HUDEP-2 (cell line): ENCODE results near the gene UBE2J2.

Experiments
- DNase-seq, 76 experiments: peaks; one replicate each; lab custom pipeline; 2025; ENCODE audit not compliant: unreplicated experiment in 76 of 76; lab: John Stamatoyannopoulos, UW

Gene UBE2J2

DNA sequence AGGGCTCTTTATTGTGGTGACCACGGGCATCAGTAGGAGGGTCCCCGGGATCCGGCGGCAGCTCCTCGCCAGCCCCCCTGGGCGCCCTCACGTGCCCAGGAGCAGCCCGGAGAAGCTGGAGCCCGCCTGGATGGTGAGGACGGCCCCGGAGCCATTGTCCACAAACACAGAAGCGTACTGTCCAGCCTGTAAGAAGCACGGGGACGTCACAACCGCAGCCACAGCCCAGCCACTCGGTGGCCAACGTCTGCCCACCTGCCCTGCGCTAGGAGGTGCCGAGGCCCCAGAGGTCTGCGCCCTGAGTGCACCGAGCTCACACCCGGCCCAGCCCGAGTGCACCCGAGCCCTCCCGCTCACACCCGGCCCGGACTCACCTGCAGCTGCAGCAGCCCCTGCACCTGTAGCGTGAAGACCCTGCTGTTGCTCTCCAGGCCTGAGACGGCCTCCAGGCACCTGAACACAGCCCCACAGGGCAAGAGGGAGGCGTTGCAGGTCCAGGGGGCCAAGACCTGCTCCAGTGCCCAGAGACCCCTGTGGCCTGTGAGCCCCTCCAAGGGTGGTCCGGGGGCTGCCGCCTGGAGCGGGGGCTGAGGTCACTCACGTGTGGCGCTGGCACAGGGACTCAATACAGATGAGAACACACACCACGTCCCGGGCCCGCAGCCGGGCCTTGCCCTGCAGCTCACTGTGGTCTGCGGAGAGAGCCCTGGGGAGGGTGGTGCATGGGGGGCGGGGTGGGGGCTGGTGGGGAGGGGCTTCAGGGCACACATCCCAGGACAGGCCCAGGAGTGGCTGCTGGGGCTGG, 31.0 kb downstream of the UBE2J2 start:
- no peak for DNase-seq

- no peak for DNase-seq
These were observed 31.9 kb downstream of the UBE2J2 start for GRCh38 chr1:1241588-1242219.

DNA sequence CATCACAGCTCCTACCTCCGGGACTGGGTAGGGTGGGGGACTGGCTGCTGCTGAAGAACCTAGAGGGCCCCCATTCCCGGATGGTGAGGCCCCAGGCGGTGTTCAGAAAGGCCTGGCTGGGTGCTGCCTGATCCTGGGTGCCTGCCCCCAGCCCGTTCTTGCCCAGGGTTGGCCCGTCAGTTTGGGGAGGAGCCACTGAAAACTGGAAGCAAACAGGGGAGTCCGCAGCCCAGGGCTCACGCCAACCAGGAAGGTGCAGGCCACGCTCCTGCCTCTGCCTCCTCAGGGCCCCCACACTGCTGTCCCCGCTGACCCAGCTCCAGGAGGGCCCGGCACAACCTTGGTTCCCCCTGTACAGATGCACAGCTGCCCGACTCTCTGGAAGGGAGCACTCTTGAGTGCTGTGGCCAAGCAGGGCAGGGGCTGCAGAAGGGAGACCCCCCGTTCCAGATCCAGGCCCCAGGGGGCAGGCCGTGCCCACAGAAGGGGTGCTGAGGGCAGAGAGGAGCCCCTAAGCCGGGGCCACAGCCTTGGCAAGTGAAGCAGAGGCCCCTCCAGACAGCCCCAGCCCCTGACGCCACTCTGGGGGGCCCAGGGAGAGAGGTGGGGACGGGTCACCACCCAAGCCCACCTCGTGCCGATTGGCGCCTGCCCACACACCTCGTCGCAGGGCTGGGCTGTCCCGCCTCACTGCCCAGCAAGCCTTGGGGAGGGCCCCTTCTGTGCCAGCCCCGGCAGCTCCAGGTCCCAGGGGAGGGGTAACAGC, 32.6 kb downstream of the UBE2J2 start:
- no peak for DNase-seq

DNA sequence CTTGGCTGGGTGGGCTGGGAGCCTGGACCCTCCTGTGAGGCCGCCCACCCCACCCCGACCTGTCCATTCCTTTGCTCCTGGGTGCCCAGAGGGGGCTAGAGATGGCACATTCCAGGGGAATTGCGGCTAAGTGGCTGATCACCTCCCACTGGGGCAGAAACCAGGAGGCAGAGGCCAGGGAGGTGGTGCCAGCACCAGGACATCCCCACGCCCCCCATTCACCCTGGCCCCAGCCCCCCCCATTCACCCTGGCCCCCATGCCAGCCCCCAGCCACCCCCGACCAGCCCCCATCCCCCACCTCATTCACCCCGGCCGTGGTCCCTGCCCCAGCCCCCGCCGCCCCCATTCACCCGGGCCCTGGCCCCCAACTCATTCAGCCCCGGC, 33.3 kb downstream of the UBE2J2 start:
- no peak for DNase-seq

GRCh38 chr1:1239614-1240347, 33.9 kb downstream of the UBE2J2 start:
- no peak for DNase-seq

- no peak for DNase-seq
These were observed 34.4 kb downstream of the UBE2J2 start for GRCh38 chr1:1239227-1239613.

GRCh38 chr1:1238702-1239178, 34.9 kb downstream of the UBE2J2 start:
- no peak for DNase-seq

GRCh38 chr1:1237874-1238701, 35.6 kb downstream of the UBE2J2 start:
- DNase-seq: no peak

DNA sequence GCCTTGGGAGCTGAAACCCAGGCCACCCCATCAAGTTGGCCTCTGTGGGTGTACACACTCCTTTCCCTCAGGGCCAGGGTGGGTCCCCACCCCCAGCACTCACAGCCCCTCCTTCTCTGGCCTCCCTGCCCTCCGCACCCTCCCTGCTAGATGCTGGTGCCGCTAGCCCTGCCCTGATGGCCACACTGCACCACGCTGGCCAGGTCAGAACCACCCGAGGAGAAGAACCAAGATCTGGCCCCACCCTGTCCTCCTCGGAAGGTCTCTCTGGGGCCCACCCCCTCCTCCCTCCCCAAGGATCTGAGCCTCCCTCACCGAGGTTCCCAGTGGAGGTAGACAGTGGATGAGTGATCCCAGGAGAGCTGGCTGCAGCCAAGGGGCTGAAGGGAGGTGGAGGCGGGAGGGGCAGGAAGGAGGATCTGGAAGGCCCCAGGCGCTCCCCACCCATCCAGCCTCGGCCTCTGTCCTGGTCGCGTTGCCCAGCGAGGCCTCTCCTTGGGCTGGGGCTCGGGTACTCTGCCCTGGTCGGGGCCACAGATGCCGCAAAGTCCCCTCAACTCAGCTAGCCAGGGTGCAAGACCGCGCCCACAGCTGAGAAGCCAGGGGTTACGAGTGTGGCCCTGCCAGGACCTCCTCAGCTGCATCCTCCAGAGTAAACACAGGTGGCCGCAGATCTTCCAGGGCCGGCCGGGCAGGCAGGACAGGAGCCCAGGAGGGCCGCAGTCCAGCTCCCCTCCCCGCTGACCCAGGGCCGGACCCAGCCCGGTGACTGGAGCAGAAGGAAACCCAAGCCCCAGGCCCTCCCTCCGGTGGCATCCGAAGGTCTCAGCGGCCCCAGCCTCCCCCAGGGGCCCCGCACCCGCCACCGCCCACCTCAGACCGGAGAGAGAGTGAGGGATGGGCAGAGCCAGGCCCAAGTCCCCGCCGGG, 36.4 kb downstream of the UBE2J2 start:
- DNase-seq: peak in 1 of 76 experiments; percentile 12

GRCh38 chr1:1236176-1236763, 37.4 kb downstream of the UBE2J2 start:
- no peak for DNase-seq

GRCh38 chr1:1235016-1235744, 38.5 kb downstream of the UBE2J2 start:
- DNase-seq: no peak

GRCh38 chr1:1234180-1234808, 39.4 kb downstream of the UBE2J2 start:
- no peak for DNase-seq

DNA sequence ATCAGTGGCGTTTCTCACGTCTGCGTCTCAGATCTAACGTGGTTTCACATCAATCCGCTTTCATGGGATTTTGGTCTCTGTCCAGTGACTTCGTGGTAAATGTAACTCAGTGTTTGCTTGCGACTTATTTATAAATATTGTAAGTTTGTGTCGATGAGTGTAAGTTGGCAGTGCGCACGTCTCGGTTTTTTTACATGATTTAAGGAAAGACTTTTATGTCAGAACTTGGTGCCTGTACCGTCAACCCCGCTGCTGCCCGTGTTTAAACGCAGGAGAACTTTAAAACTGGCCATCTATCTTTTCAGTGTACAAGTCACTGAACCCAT, 40.1 kb downstream of the UBE2J2 start:
- DNase-seq: no peak

- DNase-seq: peak in 6 of 76 experiments; percentile 23 to 45 (median 40)
These were observed 40.7 kb downstream of the UBE2J2 start for GRCh38 chr1:1232796-1233566.

- DNase-seq: peak in 15 of 76 experiments; percentile 37 to 62 (median 48)
These were observed 41.4 kb downstream of the UBE2J2 start, which contains the start of gene B3GALT6 for GRCh38 chr1:1232208-1232795. Gene B3GALT6, plus strand, starts transcription at chr1:1232237. Its CDS starts 42 bp downstream, at chr1:1232279.
